Psoas muscle (tissue), 8 donors: ENCODE measurements around the gene FDX1. TPM values are rescaled to one million over a fixed set of nuclear protein-coding genes. Genes with fewer than 3 reads are reported as not detected.

Source experiments
- ATAC-seq, 4 donors: fragments of 200-7000 bp; cut with Tn5 transposase; one replicate each; pipeline ENCODE4 v1.9.1; 2020; ENCODE audit warnings: moderate library complexity in 3 of 4, mild to moderate bottlenecking in 2 of 4
- DNase-seq, 2 donors: peaks; one replicate each; pipeline ENCODE4 v3.0.0-alpha.2; 2020
- H3K27ac ChIP-seq: fragments of 200-600 bp; one replicate; pipeline ENCODE4 v1.8.0; 2022
- H3K27me3 ChIP-seq, 3 donors: fragments of 200-600 bp in 1 of 3; one replicate each; pipeline versions ENCODE4 v1.6.1 to v1.8.0; 2013 to 2022; ENCODE audit warnings: low read length in 2 of 3, mild to moderate bottlenecking in 2 of 3, moderate library complexity in 1 of 3; ENCODE audit not compliant: insufficient read depth in 3 of 3
- H3K36me3 ChIP-seq, 2 donors: fragments of 200-600 bp in 1 of 2; one replicate each; pipeline versions ENCODE4 v1.6.1 to v1.8.0; 2013 to 2022; ENCODE audit warnings: low read depth in 1 of 2, mild to moderate bottlenecking in 1 of 2, moderate library complexity in 1 of 2; ENCODE audit not compliant: insufficient read depth in 1 of 2
- H3K4me1 ChIP-seq: fragments of 200-600 bp; one replicate; pipeline ENCODE4 v1.8.0; 2022
- H3K4me3 ChIP-seq: fragments of 200-600 bp; one replicate; pipeline ENCODE4 v1.8.0; 2022; ENCODE audit warnings: mild to moderate bottlenecking
- H3K9me3 ChIP-seq: fragments of 200-600 bp; one replicate; pipeline ENCODE4 v1.8.0; 2022
- WGBS, 3 donors: extraction: QIAGEN DNeasy Blood & Tissue Kit; methylation state at CpG; one replicate each; pipeline versions ENCODE4 v1.1.6 to v1.1.7; 2013; 5-methylcytosine and 5-hydroxymethylcytosine counted together
- intact Hi-C, 2 donors: fragments of 100-400 bp; cut with DNase I; formaldehyde crosslinking; loops; one replicate each; pipeline versions ENCODE4 v1.11.0 to v1.14.2; 2022
- polyA plus RNA-seq, 3 donors: library from polyadenylated mRNA; stranded (reverse); fragments of 200-250 nt; gene quantifications; one replicate each; pipeline ENCODE4 v1.2.3, GENCODE V29; 2013
- total RNA-seq, 4 donors: library from RNA; stranded (reverse); fragmentation: NEBNext Ultra II Directional in 2 of 4; extraction: Animal tissue kit (Norgen Biotek cat#: 25700) in 2 of 4; gene quantifications; one replicate each; pipeline versions ENCODE4 v1.2.1 to v1.2.4, GENCODE V29; 2021 to 2023
- TF ChIP-seq, protein P1 (sequence below): fragments of 200-600 bp; IDR thresholded peaks from one replicate; pipeline ENCODE4 v1.8.0; 2022; ENCODE audit warnings: antibody characterized with exemption
- donor health status: healthy with polysubstance abuse.
- donor health status: DM: no; HTN: no; CAD: no; lungs with moderate emphysema.
- donor health status: Bipolar disorder and iron deficiency.
- donor health status: healthy.
- donor health status: DM: yes; HTN: yes; CAD: no.
- donor health status: DM: no; HTN: no; CAD: no.
- donor health status: DM: no; HTN: no; CAD: no.
- donor health status: DM: yes; HTN: yes; CAD: no.

FDX1 gene
- total and polyA plus RNA-seq, 7 donors = 13.6 to 23.7 (median 15.2) TPM

DNA sequence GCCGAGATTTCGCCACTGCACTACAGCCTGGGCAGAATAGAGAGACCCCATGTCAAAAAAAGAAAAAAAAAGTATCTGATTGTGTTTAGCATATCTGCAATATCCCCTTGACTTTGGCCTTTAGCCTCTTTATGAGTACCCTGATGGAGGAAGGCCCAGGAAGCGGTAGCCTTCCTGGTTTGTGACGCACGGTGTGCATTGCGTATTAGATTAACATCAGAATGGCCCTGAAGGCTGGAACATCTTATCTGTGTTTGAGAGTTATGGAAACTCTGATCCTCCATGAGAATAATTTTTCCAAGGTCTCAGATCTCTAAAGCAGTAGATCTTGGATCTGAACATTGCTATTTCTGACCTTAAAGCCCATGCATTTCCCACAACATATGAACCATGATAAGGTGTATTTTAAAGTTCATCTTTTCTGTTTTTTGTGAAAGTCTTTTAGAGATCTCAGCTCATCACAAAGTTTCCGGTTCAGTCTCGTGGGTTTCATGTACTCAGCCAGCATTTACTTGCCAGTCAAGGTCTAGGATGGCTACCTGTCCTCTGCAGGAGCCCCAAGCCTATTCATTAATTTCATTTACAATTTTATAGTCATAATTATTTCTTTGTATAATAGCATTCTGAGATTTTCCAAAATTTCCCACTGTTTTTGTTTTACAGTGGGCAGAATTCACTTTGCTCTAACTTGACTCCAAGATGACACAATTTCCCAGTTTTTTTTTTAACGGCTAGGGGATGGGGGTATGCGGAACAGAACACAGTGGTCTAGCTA lies 605 bp upstream of the FDX1 start:
- intact Hi-C loops = loop anchor here in 1 of 2 donors (10.0 kb wide), 1 partner anchor 134 kb away; the partner anchor contains the start of gene RDX
- TF ChIP-seq, protein P1, sequence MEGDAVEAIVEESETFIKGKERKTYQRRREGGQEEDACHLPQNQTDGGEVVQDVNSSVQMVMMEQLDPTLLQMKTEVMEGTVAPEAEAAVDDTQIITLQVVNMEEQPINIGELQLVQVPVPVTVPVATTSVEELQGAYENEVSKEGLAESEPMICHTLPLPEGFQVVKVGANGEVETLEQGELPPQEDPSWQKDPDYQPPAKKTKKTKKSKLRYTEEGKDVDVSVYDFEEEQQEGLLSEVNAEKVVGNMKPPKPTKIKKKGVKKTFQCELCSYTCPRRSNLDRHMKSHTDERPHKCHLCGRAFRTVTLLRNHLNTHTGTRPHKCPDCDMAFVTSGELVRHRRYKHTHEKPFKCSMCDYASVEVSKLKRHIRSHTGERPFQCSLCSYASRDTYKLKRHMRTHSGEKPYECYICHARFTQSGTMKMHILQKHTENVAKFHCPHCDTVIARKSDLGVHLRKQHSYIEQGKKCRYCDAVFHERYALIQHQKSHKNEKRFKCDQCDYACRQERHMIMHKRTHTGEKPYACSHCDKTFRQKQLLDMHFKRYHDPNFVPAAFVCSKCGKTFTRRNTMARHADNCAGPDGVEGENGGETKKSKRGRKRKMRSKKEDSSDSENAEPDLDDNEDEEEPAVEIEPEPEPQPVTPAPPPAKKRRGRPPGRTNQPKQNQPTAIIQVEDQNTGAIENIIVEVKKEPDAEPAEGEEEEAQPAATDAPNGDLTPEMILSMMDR = no peak
- WGBS, 3 donors = 63 to 66% (median 66%) methylated on average over 10 of the region's 10 CpGs
- no peak for DNase-seq
- Histone ChIP-seq H3K4me3 (peak overlapping the region; percentile 87), H3K36me3 (no peaks in the 10 kb centered on the region), H3K4me1 (peaks cover 29% of the 10 kb centered on the region), H3K9me3 (no peaks in the 10 kb centered on the region), H3K27me3 (no peaks in the 10 kb centered on the region), H3K27ac (peak overlapping the region; percentile 92)
- no peak for ATAC-seq

DNA sequence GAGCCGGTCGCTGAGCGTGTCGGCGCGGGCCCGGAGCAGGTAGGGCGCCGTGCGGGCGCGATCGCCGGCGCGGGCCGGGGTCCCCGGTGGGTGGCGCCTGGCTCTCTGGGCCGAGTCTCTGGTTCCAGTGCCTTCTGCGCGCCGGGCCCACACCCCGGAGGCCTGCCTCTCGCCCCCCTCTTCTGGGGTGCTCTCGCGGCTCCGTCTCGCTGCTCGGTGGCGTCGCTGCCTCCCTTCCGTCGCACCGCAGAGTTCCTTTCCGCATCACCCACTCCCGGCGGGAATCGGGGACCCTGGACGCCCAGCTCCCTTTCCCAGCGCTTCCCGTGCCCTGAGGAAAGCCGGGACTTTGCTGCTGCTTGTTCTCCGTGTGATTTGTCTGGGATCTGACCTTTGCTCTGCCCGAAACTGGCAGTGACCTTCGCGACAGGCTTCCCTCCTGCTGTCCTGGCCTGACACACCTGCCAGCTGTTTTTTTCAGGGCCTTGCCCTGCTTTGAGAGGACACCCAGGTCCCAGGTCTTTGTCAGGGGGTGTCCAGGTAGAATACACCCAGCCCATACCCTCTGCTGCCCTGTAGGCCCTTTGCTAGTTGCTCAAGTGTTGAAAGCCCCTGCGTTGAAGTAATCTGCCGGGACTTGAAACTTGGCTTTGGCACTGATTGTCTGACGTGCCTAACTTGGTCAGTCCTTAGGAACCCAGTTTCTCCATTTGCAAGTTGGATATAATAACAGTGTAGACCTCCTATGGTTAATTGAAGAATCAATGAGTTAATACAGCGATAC lies 711 bp downstream of the FDX1 start:
- Histone ChIP-seq H3K36me3 (no peaks in the 10 kb centered on the region), H3K9me3 (no peaks in the 10 kb centered on the region), H3K4me1 (peaks cover 40% of the 10 kb centered on the region), H3K27me3 (no peaks in the 10 kb centered on the region), H3K4me3 (peak overlapping the region; percentile 87), H3K27ac (peak overlapping the region; percentile 92)
- TF ChIP-seq, protein P1 = no peak
- intact Hi-C loops = loop anchor here (5.0 kb wide), 3 partner anchors 53 to 228 kb away; partner anchors contain the start of gene RDX (in 1 of the 2)
- 1% methylated on average over 30 to 51 of the region's 51 CpGs for WGBS, 3 donors
- peak; percentile 43 to 65 (median 52) for ATAC-seq
- DNase-seq = no peak

DNA sequence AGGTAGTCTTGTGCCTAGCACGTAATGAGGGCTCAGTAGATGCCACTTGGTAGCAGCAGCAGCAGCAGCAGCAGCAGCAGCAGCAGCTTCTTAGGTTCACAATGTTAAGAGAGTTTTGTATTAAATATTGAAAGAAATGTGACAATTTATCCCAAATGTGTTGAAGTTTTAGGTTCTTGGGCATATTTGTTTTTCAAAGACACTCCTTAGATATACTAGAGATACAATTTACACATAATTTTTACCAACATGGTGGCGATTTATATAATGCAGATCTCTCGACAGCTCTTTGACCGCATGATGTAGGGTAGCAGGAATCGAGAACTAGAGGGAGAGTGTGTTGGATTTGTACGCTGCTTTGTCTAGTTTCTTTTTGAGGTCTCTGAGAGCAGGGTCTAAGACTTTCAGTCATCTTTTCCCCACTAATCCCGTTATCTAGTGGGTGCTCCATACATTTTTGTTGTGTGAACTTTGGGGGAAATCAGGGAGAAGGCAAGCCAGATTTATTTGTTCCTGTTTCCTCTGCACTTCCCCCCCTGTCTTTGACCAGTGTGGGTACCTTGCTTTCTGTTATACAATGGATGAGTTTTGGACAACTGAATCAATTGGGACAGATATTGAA lies 1.4 kb downstream of the FDX1 start:
- peak overlapping the region; percentile 92 for H3K27ac ChIP-seq
- H3K36me3 ChIP-seq = no peaks in the 10 kb centered on the region
- peak overlapping the region; percentile 87 for H3K4me3 ChIP-seq
- H3K9me3 ChIP-seq = no peaks in the 10 kb centered on the region
- peaks cover 47% of the 10 kb centered on the region for H3K4me1 ChIP-seq
- TF ChIP-seq, protein P1 = no peak
- 24 to 31% (median 30%) methylated on average over 7 of the region's 7 CpGs for WGBS, 3 donors
- ATAC-seq = no peak
- intact Hi-C loops = loop anchor here (5.0 kb wide), 3 partner anchors 54 to 229 kb away; partner anchors contain the start of gene RDX (in 1 of the 2)
- H3K27me3 ChIP-seq = no peaks in the 10 kb centered on the region
- DNase-seq = no peak

DNA sequence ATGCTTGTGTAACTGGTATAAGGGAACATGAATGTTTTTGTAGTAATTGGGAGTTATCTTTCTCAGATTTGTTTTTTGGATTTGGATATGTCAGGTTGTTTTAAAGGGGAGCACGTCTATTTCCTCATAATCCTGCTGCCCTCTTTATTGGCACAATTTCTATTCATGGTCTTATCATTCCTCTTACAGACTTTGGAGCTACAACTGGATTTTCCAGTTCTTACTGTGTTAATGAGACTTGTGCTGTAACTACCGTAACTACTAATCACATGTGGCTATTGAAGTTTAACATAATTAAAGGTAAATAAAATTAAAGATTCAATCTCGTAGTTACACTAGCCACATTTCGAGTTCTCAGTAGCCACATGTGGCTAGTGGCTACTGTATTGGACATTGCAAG lies 1.9 kb downstream of the FDX1 start:
- no peaks in the 10 kb centered on the region for H3K36me3 ChIP-seq
- DNase-seq = no peak
- H3K27ac ChIP-seq = no peak overlapping the region
- peaks cover 48% of the 10 kb centered on the region for H3K4me1 ChIP-seq
- 66 to 70% (median 67%) methylated on average over 4 of the region's 4 CpGs for WGBS, 3 donors
- intact Hi-C loops = loop anchor here (2.0 to 5.0 kb wide), 4 partner anchors 54 to 231 kb away; partner anchors contain the start of gene RDX (in 1 of the 2)
- no peaks in the 10 kb centered on the region for H3K27me3 ChIP-seq
- H3K4me3 ChIP-seq = peak overlapping the region; percentile 87
- ATAC-seq = no peak
- TF ChIP-seq, protein P1 = no peak
- H3K9me3 ChIP-seq = no peaks in the 10 kb centered on the region
